Measurements from ENCODE around the gene ARPP21.

DNA sequence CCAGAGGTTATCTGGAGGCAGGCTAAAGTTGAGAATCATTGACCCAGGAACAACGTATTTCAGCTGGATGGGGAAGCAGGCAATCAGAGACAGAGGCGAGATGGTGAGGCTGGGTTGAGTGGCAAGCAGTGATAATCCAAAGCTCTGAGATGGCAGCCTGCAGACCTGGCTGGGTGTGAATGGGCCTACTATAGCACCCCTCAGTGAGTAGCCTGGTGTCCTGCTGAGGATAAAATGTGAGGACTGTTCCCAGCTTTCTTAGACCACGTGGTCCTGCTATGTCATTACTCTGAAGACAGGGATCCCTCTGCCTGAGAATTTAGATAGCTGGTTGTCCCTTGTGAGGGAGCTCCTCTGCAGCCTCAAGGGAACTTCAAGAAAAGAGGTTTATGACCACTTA is 141.5 kb downstream of the ARPP21 start:
- no peak for TF ChIP-seq CTCF (IDR thresholded peaks at IDR 0.05)
- no peak for TF ChIP-seq POLR2A (IDR thresholded peaks at IDR 0.05)
